CD4-positive, alpha-beta T cell (primary cell): ENCODE results near the gene FAM131C. TPM values are rescaled to one million over a fixed set of nuclear protein-coding genes. Genes with fewer than 3 reads are reported as not detected.

ENCODE experiments used
- ATAC-seq: fragments of 200-7000 bp; cut with Tn5 transposase; one replicate; pipeline ENCODE4 v1.10.0; 2022; ENCODE audit warnings: mild to moderate bottlenecking; ENCODE audit not compliant: poor library complexity
- CTCF ChIA-PET: fragments of 350-600 bp; sonication (Branson Sonifier 250); formaldehyde crosslinking; loops from one replicate; lab custom pipeline; 2021; ENCODE audit warnings: antibody characterized with exemption, inconsistent platforms; lab: Charles Lee
- POLR2A ChIA-PET: fragments of 350-600 bp; sonication (Branson Sonifier 250); formaldehyde crosslinking; loops from one replicate; lab custom pipeline; 2021; ENCODE audit warnings: antibody characterized with exemption, inconsistent platforms; lab: Charles Lee
- DNase-seq, 14 experiments: peaks; one replicate each; pipeline ENCODE4 v3.0.0-alpha.2; 2013 to 2020; ENCODE audit warnings: mixed read lengths in 2 of 14
- H3K27ac ChIP-seq, 2 donors: one replicate each; pipeline versions ENCODE4 v1.5.1 to v1.7.0; 2013; ENCODE audit warnings: low read length in 2 of 2, low read depth in 1 of 2, mild to moderate bottlenecking in 1 of 2
- H3K27me3 ChIP-seq, 2 experiments: 1 replicate in 1 of 2; 2 replicates in 1 of 2; pipeline versions ENCODE4 v1.6.1 to v1.7.0; 2013; ENCODE audit warnings: low read length in 2 of 2, control low read depth in 1 of 2, mild to moderate bottlenecking in 1 of 2, moderate library complexity in 1 of 2; ENCODE audit not compliant: insufficient read depth in 2 of 2, control insufficient read depth in 1 of 2
- H3K36me3 ChIP-seq: one replicate; pipeline ENCODE4 v1.6.1; 2013; ENCODE audit warnings: low read length, control low read depth; ENCODE audit not compliant: insufficient read depth
- H3K4me1 ChIP-seq: one replicate; pipeline ENCODE4 v1.6.1; 2013; ENCODE audit warnings: low read length, control low read depth; ENCODE audit not compliant: insufficient read depth
- H3K4me3 ChIP-seq: one replicate; pipeline ENCODE4 v1.5.1; 2013; ENCODE audit warnings: mild to moderate bottlenecking, low read length, moderate library complexity
- H3K9me3 ChIP-seq, 2 experiments: 1 replicate in 1 of 2; 2 replicates in 1 of 2; pipeline versions ENCODE4 v1.6.1 to v1.7.0; 2013; ENCODE audit warnings: low read length in 2 of 2, mild to moderate bottlenecking in 2 of 2, control low read depth in 1 of 2, moderate library complexity in 1 of 2; ENCODE audit not compliant: control insufficient read depth in 1 of 2, insufficient read depth in 1 of 2
- H3K27ac Mint-ChIP-seq: one replicate; pipeline ENCODE4 v1.8.0; 2020; ENCODE audit warnings: mixed read lengths
- H3K27me3 Mint-ChIP-seq: one replicate; pipeline ENCODE4 v1.8.0; 2021; ENCODE audit warnings: mixed read lengths
- H3K36me3 Mint-ChIP-seq: one replicate; pipeline ENCODE4 v1.8.0; 2021; ENCODE audit warnings: low read depth, mixed read lengths
- H3K4me1 Mint-ChIP-seq: one replicate; pipeline ENCODE4 v1.8.0; 2021; ENCODE audit warnings: low read depth, mixed read lengths
- H3K4me3 Mint-ChIP-seq: one replicate; pipeline ENCODE4 v1.8.0; 2020; ENCODE audit warnings: mild to moderate bottlenecking, mixed read lengths
- H3K9me3 Mint-ChIP-seq: one replicate; pipeline ENCODE4 v1.8.0; 2020; ENCODE audit warnings: mixed read lengths
- CTCF ChIP-seq: fragments of 200-600 bp; IDR thresholded peaks from one replicate; pipeline ENCODE4 v1.8.0; 2022; ENCODE audit warnings: antibody characterized with exemption, mild to moderate bottlenecking
- intact Hi-C, 2 experiments: fragments of 100-400 bp; cut with DNase I in 1 of 2; cut with micrococcal nuclease in 1 of 2; formaldehyde crosslinking; loops; one replicate each; pipeline versions ENCODE4 v1.15.1 to v1.9.0; 2023 to 2025; cut with DNase I, micrococcal nuclease
- total RNA-seq, 174 experiments: library from RNA in 2 of 174; stranded (reverse) in 2 of 174; gene quantifications; one replicate each; pipeline ENCODE4 v1.2.3 and lab custom pipeline; 2021 to 2026

Gene FAM131C
- total RNA-seq, 2 experiments from 2014 or later: not detected

DNA sequence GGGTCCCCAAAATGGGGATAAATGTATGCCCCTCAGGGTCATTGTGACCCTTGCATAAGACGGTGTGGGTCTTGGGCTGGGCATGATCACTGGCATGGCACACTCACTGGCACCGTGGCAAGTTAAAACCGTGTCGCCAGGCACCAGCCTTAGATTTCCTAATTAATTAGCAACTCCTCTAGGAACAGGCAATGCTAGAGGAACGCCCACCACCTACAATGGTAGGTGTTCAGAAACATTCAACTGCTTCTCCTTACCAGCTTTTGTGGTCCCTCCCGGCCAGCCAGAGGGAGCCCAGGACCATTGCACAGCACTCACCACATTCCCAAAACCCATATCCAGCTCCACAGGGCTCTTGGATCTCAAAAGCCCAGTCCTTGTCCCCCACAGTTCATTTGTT, 46.1 kb upstream of the FAM131C start:
- Histone ChIP-seq H3K27ac (no peak overlapping the region), H3K4me3 (no peak overlapping the region), H3K36me3 (no peaks in the 10 kb centered on the region), H3K9me3 (no peaks in the 10 kb centered on the region), H3K4me1 (peaks cover 12% of the 10 kb centered on the region), H3K27me3 (no peaks in the 10 kb centered on the region)
- Mint-ChIP-seq H3K36me3 (no peaks in the 10 kb centered on the region), H3K27ac (no peak overlapping the region), H3K4me3 (no peak overlapping the region), H3K27me3 (no peaks in the 10 kb centered on the region), H3K9me3 (no peaks in the 10 kb centered on the region), H3K4me1 (peaks cover 6% of the 10 kb centered on the region)
- DNase-seq (no peak), ATAC-seq (no peak)
- TF ChIP-seq CTCF: no peak
- POLR2A ChIA-PET: no interaction called here
- intact Hi-C loops: no loop called here
- CTCF ChIA-PET: interaction anchor here (1.2 kb wide), 1 partner anchor 41 kb away, joined by 4 read pairs; no protein-coding TSS in a partner anchor

- no peaks in the 10 kb centered on the region for H3K9me3 ChIP-seq
- DNase-seq (no peak), ATAC-seq (no peak)
- no peaks in the 10 kb centered on the region for H3K27me3 ChIP-seq
- no peak overlapping the region for H3K27ac Mint-ChIP-seq
- TF ChIP-seq CTCF: no peak
- no peaks in the 10 kb centered on the region for H3K27me3 Mint-ChIP-seq
- no peaks in the 10 kb centered on the region for H3K9me3 Mint-ChIP-seq
- H3K27ac ChIP-seq: no peak overlapping the region
- H3K4me3 ChIP-seq: no peak overlapping the region
- POLR2A ChIA-PET: no interaction called here
- H3K4me3 Mint-ChIP-seq: no peak overlapping the region
- peaks cover 6% of the 10 kb centered on the region for H3K4me1 Mint-ChIP-seq
- H3K36me3 Mint-ChIP-seq: no peaks in the 10 kb centered on the region
- H3K4me1 ChIP-seq: peaks cover 12% of the 10 kb centered on the region
- CTCF ChIA-PET: no interaction called here
- H3K36me3 ChIP-seq: no peaks in the 10 kb centered on the region
- intact Hi-C loops: no loop called here
These were observed 45.3 kb upstream of the FAM131C start for GRCh38 chr1:16118706-16119105.

DNA sequence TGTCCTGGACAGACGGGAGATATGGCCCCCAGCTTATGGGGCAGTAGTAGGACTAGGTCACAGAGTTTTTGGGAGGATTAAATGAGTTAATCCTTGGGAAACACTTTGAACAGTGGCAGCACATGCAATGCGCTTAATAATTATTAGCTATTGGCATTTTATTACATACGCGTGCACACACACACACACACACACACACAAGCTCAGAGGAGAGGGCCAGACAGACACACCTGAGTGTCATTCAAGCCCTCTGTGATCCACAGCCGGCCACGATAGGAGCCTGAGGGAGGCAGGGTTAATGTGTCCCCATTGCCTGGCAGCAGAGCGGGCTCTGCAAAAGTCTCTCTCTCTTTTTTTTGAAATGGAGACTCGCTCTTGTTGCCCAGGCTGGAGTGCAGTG, 44.5 kb upstream of the FAM131C start:
- Histone ChIP-seq H3K36me3 (no peaks in the 10 kb centered on the region), H3K27ac (no peak overlapping the region), H3K4me3 (no peak overlapping the region), H3K9me3 (no peaks in the 10 kb centered on the region), H3K4me1 (peaks cover 10% of the 10 kb centered on the region), H3K27me3 (peaks cover 0 to 1% of the 10 kb centered on the region in 2 experiments)
- ChIA-PET POLR2A (no interaction called here), CTCF (no interaction called here)
- intact Hi-C loops: no loop called here
- no peak overlapping the region for H3K4me3 Mint-ChIP-seq
- peaks cover 3% of the 10 kb centered on the region for H3K4me1 Mint-ChIP-seq
- H3K27me3 Mint-ChIP-seq: no peaks in the 10 kb centered on the region
- no peak for ATAC-seq
- DNase-seq: no peak
- H3K9me3 Mint-ChIP-seq: no peaks in the 10 kb centered on the region
- H3K36me3 Mint-ChIP-seq: no peaks in the 10 kb centered on the region
- no peak overlapping the region for H3K27ac Mint-ChIP-seq
- TF ChIP-seq CTCF: no peak
